D721Med (cell line): ENCODE results near the gene ERF.

Experiments
- DNase-seq: peaks from one replicate; pipeline ENCODE4 v3.0.0; 2011; ENCODE audit warnings: low spot score; ENCODE audit not compliant: insufficient read length
- FAIRE-seq: peaks from 2 replicates; lab custom pipeline; 2011; peaks lifted over from hg19 to GRCh38; lab: Jason Lieb, UNC
- TF ChIP-seq, protein P1 (sequence below): IDR thresholded peaks from 2 replicates; pipeline ENCODE4 v1.5.1; 2012; ENCODE audit warnings: mild to moderate bottlenecking, control low read depth; ENCODE audit not compliant: insufficient read depth; ENCODE audit errors: missing control alignments

ERF gene

DNA sequence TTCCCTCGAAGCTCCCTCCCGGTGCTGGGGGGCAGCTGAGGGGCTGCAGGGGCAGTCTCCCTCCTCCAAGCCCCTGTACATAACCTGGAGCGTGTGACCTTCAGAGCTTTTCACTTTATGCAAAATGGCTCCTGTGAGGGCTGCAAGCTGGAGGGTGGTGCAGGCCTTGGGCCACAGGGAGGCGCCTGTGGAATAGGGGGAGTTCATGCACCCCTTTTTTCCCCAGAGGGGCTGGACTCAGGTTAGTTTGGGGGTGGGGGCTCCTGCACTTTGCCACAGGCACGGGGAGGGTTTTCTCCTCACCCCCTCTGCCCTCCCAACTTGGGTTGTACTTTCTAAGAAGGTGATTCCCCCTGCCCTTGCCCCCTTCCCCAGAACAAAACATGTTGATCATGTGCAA lies 40.4 kb upstream of the ERF start:
- DNase-seq (no peak), FAIRE-seq (no peak)
- TF ChIP-seq, protein P1, sequence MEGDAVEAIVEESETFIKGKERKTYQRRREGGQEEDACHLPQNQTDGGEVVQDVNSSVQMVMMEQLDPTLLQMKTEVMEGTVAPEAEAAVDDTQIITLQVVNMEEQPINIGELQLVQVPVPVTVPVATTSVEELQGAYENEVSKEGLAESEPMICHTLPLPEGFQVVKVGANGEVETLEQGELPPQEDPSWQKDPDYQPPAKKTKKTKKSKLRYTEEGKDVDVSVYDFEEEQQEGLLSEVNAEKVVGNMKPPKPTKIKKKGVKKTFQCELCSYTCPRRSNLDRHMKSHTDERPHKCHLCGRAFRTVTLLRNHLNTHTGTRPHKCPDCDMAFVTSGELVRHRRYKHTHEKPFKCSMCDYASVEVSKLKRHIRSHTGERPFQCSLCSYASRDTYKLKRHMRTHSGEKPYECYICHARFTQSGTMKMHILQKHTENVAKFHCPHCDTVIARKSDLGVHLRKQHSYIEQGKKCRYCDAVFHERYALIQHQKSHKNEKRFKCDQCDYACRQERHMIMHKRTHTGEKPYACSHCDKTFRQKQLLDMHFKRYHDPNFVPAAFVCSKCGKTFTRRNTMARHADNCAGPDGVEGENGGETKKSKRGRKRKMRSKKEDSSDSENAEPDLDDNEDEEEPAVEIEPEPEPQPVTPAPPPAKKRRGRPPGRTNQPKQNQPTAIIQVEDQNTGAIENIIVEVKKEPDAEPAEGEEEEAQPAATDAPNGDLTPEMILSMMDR = no peak

DNA sequence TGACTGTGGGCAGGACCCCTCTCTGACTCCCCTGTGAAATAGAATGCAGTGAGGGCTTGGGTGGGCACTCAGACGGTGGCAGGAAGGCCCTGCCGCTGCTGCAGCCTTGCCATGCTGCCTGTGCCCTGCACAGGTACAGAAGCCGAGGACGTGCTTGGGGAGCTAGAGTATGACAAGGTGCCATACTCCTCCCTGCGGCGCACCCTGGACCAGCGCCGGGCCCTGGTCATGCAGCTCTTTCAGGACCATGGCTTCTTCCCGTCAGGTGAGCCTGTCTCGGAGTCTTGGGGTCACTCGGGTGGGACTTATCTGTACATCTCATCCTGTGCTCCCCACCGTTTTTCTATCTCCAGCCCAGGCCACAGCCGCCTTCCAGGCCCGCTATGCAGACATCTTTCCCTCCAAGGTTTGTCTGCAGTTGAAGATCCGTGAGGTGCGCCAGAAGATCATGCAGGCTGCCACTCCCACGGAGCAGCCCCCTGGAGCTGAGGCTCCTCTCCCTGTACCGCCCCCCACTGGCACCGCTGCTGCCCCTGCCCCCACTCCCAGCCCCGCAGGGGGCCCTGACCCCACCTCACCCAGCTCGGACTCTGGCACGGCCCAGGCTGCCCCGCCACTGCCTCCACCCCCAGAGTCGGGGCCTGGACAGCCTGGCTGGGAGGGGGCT lies 39.7 kb upstream of the ERF start:
- TF ChIP-seq, protein P1 = no peak
- no peak for DNase-seq
- FAIRE-seq = no peak

DNA sequence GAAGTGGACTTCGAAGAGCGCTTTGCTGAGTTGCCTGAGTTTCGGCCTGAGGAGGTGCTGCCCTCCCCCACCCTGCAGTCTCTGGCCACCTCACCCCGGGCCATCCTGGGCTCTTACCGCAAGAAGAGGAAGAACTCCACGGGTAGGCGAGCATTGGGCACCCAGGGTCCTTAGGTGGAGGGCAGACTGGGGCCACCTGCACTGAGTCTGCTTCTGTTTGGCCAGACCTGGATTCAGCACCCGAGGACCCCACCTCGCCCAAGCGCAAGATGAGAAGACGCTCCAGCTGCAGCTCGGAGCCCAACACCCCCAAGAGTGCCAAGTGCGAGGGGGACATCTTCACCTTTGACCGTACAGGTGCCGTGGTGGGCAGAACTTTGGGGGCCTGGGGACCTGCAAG lies 39.0 kb upstream of the ERF start:
- TF ChIP-seq, protein P1 = no peak
- FAIRE-seq = no peak
- DNase-seq = no peak

DNA sequence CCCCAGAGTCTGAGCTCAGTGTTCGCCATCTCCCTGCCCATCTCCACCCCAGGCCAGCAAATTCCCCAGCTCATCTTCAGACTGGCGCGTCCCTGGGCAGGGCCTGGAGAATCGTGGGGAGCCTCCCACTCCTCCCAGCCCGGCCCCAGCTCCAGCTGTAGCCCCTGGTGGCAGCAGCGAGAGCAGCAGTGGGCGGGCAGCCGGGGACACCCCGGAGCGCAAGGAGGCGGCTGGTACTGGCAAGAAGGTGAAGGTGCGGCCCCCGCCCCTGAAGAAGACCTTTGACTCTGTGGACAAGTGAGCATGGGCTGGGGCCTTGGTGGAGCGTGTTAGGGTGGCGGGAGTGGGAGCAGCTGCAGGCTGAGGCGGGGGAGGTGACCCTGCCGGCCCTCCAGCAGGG lies 38.6 kb upstream of the ERF start:
- DNase-seq = no peak

DNA sequence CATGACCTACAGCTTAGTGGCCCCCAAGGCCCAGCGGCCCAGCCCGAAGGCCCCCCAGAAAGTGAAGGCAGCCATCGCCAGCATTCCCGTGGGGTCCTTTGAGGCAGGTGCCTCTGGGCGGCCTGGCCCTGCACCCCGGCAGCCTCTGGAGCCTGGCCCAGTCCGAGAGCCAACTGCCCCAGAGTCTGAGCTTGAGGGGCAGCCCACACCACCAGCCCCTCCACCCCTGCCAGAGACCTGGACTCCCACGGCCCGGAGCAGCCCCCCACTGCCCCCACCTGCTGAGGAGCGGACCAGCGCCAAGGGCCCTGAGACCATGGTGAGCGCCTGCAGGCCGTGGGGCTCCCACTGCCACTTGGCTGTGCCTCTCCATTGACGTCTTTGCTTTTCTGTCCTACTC lies 38.0 kb upstream of the ERF start:
- FAIRE-seq = no peak
- TF ChIP-seq, protein P1 = no peak
- DNase-seq = no peak

More for the DNA sequence above, 38.6 kb upstream of the ERF start:
- no peak for FAIRE-seq
- TF ChIP-seq, protein P1 = no peak

DNA sequence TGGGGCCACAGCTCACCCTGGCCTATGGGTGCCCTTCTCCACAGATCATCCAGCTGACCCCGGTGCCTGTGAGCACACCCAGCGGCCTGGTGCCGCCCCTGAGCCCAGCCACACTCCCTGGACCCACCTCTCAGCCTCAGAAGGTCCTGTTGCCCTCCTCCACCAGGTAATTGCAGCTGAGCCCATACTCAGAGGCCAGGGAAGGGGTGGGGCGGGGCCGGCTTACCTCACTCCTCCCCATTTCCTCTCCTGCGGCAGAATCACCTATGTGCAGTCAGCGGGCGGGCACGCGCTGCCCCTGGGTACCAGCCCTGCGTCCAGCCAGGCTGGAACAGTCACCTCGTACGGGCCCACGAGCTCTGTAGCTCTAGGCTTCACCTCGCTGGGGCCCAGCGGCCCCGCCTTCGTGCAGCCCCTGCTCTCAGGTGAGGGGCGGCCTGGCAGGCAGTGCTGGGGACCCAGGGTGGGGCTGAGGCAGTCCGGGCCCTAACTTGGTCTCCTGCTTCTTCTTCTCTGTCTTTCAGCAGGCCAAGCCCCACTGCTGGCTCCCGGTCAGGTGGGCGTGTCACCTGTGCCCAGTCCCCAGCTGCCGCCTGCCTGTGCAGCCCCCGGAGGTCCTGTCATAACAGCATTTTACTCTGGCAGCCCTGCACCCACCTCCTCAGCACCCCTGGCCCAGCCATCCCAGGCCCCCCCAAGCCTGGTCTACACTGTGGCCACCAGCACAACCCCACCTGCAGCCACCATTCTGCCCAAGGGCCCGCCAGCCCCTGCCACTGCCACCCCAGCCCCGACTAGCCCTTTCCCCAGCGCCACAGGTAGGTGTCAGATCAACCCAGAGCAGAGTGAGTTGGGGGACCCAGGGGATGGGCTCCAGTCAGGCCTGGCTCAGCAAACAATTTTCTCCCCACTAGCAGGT lies 37.4 kb upstream of the ERF start:
- no peak for FAIRE-seq

More for the DNA sequence above, 37.4 kb upstream of the ERF start:
- no peak for DNase-seq
- TF ChIP-seq, protein P1 = no peak
